Renal cortex interstitium (tissue), 11 donors: ENCODE measurements around the gene ATP4B. TPM values are rescaled to one million over a fixed set of nuclear protein-coding genes. Genes with fewer than 3 reads are reported as not detected.
A peak's percentile ranks its signal among the peaks of the same experiment; 100 is the strongest.
"Not testable (repeated sequence)": the region's sequence is repeated elsewhere in the genome, so short reads cannot be mapped to it uniquely, and the experiment has no call there.

Experiments used
- DNase-seq, 11 donors: peaks; one replicate each; pipeline ENCODE4 v3.0.0-alpha.2; 2013; ENCODE audit warnings: low read depth in 9 of 11, low spot score in 4 of 11; ENCODE audit errors: extremely low read depth in 1 of 11
- polyA plus RNA-seq, 3 donors: library from polyadenylated mRNA; unstranded; fragments of 120-200 nt; gene quantifications; one replicate each; pipeline ENCODE4 v1.2.1, GENCODE V29; 2013; ENCODE audit not compliant: insufficient read length in 3 of 3

The ATP4B gene
- polyA plus RNA-seq, 3 donors, result 0.20 to 0.89 (median 0.30) TPM

DNA sequence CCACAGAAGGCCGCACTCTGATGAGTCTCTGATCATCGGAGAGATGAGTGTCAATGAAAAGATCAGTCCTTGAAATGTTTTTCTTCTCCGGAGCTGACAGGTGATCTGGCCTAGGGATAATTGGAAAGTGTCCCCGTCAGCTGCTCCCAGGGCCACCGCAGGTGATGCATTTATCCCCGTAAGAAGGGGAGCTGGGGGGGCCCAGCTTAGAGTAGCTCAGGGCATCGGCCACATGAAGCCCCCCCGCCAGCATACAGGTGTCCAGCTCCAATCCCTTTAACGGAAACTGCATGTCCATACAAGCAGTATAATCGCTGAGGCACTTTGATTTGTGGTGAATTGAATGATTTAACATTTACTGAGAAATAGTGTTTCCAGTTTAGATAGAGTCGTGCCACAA, 27.7 kb downstream of the ATP4B start:
- no peak for DNase-seq

DNA sequence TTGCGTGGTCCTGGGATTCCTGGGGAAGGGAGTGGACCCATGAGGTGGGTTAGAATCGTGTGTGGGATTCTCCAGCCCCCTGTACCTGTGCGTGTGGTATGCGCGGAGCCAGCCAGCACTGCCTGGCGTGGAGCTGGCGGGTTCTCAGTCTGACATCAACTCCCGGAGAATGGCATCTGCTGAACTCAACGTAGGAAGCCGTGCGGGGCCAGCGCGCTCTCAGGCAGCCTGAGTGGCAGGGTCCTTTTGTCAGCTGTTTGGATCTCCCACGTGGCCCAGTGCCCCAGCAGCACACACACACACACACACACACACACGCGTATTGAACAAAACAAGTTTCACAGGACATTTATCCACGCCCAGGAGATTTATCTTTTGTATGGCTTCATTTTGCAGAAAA, 28.1 kb downstream of the ATP4B start:
- no peak for DNase-seq

DNA sequence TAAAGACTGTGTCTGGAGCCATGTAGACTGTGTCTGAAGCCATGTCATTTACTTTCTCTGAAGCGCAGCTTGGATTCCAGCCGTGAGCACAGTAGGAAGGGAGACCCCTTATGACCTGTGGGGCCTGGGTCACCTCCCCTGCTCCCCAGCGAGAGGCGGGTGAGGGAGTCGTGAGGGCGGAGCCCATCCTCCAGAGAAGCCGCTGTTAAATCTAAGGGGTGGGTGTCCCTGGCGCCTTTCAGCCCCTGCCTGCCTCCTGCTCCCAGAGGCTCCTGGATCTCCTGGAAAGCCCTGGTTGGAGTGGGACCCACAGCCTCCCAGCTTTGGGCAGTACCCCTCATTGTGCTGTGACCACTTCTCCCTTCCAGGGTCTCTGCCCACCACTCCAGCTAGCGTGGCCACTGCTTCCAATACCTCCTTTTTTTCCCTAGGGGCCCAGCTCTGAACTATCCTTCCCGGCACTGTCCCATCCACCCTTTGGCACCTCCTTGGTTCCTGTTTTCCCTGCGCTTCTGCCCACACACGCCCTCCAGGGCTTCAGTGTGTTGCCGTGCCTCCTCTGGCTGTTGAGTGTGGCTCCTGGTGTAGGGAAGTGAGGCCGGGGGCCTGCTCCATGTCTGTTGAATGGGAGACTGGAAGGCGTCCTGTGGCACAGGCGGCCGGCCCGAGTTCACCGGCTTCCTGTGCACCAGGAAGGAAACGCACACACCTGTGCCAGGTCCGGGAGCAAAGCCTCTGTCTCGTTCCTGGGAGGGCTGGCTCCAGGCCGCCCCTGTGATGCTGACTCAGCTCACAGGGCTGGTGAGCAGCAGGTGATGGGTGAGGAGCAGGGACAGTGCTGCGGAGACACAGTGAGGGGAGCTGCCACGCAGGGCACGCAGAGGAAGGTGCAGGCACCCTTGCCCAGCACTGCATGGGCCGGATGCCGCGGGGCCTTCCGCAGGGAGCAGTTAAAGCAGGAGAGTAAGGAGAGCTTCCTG, 29.4 kb downstream of the ATP4B start:
- no peak for DNase-seq

DNA sequence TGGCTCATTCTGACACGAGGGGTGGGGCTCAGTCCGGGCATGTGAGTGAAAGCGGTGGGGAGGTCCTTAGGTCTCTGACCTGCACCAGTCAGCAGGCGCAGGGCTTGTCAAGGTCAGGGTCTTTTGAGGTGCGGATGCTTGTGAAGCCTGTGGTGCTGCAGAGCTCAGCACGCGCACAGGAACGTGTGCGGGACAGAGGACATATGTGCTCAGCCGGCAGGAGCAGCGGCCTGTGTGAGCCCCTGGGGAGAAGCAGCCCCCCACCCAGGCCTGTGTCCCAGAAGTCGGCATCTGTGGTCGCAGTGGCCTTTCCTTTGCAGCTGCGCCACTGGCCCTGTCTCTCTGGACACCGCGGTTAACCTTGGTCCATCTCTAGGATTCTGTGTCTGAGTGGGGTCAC, 30.9 kb downstream of the ATP4B start:
- no peak for DNase-seq

- no peak for DNase-seq
Observed at GRCh38 chr13:113625965-113626721, 31.9 kb downstream of the ATP4B start.

GRCh38 chr13:113624640-113625304, 33.2 kb downstream of the ATP4B start:
- DNase-seq, result not testable (repeated sequence)

- no peak for DNase-seq
Observed at GRCh38 chr13:113624235-113624587, 33.8 kb downstream of the ATP4B start.

GRCh38 chr13:113623491-113624234, 34.3 kb downstream of the ATP4B start:
- no peak for DNase-seq

- DNase-seq, result no peak
Observed at GRCh38 chr13:113622791-113623490, 35.1 kb downstream of the ATP4B start.

GRCh38 chr13:113621986-113622550, 35.9 kb downstream of the ATP4B start:
- not testable (repeated sequence) for DNase-seq

GRCh38 chr13:113621498-113621897, 36.5 kb downstream of the ATP4B start:
- DNase-seq, result not testable (repeated sequence)

DNA sequence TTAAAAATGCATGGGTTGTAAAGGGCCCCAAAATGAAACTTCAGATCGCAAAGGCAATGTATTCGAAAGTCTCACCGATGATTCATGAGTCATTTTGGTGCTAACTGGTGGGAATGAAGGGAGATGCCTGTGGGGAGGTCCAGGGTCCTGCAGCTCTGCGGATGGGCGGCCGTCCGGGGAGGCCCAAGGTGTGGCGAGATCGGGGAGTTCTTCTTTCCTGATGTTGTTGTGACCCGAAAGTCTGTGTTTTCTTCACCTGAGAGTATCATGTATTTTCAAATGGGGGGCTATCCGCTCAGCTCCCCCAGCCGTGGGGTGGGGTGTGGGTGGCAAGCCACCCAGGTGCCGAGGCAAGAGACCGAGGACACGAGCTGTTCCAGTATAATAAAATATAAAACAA, 37.0 kb downstream of the ATP4B start:
- no peak for DNase-seq

DNA sequence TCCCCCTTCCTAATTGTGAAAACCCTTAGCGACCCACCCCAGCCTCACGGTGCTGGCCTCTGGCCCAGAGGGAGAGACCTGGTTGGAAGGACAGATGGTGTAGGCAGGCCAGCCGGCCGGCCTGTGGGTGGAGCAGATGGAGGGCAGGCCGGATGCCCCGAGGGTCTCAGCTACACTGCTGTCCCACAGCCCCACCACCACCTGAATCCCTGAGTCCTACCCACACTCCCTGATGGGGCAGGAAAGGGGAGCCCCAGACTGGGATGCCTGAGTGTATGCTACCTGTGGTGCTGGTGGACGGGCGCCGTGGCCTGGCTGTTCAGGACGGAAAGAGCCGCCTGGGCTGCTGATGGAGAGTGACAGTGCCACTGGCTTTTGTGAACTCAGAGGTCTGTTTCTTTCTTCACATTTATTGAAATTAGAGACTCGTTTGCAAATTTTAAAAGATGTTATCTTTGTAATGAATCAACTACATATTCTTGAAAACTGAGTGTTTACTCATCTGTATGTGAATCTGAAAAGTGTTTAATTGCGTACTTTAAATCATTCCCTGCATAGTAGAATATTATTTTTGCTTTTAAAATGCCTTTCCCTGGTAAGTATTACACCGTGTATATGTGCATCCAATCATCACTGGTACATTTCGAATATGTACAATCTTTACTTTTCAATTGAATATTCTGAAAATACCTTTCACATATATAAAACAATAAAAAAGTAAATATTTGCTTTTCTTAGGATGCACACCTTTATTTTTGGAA, 37.8 kb downstream of the ATP4B start:
- DNase-seq, result no peak

- DNase-seq, result no peak
Observed at GRCh38 chr13:113618455-113618854, 39.5 kb downstream of the ATP4B start.

DNA sequence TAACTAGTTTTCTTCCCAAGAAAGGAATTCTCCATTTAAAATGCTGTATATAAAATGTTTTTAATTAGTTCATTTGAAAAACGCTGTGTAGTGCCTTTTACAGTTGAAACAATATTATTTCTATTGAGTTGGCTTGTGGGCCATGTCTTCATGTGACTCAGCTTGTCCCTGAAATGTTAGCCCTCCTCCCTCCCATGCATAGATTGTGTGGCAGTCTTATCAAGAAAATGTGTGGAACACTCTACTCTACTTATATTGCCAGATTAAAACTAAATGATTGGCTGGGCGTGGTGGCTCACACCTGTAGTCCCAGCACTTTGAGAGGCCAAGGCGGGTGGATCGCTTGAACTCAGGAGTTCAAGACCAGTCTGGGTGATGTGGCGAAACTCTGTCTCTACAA, 40.0 kb downstream of the ATP4B start:
- no peak for DNase-seq

DNA sequence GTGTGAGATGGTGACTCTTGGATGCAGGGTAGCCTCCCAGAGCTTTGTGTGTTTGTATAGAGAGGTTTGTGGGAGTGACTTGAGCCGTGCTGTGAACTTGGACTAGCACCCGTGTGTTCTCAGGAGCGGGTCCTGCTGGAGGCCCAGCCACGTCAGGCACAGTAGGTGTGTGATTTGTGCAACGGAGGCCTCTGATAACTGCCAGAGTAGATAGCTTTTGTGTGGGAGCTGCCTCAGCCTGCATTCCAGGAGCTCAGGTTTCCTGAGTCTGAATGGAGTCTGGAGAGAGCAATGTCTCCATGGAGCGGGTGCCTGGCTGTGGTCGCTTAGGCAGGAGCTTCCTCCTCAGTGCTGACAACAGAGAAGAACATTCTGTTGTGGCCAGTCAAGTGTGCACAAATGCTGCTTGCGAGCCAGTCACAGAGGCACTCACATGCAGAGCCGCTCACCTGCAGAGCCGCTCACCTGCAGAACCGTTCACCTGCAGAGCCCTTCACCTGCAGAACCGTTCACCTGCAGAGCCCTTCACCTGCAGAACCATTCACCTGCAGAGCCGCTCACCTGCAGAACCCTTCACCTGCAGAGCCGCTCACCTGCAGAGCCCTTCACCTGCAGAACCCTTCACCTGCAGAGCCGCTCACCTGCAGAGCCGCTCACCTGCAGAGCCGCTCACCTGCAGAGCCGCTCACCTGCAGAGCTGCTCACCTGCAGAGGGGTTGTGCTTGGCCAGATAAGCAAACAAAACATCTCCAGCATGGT, 40.8 kb downstream of the ATP4B start:
- peak; percentile 44 to 89 (median 75) for DNase-seq
